CD4-positive, alpha-beta T cell treated with Interleukin-17A for 1 hour (primary cell): ENCODE data around the gene GOLGA8H.
A peak's percentile ranks its signal among the peaks of the same experiment; 100 is the strongest.
"Not testable (repeated sequence)": the region's sequence is repeated elsewhere in the genome, so short reads cannot be mapped to it uniquely, and the experiment has no call there.

Experiments used
- DNase-seq: peaks from one replicate; pipeline ENCODE4 v3.0.0-alpha.2; 2020

The GOLGA8H gene, protein sequence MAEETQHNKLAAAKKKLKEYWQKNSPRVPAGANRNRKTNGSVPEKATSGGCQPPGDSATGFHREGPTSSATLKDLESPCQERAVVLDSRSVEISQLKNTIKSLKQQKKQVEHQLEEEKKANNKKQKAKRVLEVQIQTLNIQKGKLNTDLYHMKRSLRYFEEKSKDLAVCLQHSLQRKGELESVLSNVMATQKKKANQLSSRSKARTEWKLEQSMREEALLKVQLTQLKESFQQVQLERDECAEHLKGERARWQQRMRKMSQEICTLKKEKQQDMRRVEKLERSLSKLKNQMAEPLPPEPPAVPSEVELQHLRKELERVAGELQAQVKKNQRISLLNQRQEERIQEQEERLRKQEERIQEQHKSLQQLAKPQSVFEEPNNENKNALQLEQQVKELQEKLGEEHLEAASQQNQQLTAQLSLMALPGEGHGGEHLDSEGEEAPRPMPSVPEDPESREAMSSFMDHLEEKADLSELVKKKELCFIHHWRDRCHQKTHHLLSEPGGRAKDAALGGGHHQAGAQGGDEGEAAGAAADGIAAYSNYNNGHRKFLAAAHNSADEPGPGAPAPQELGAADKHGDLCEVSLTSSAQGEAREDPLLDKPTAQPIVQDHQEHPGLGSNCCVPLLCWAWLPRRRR

GRCh38 chr15:30603796-30604195 is at the start of gene GOLGA8H:
TSS of gene GOLGA8H (plus strand) at chr15:30604028. CDS start at chr15:30604126, 98 bp downstream.
- DNase-seq = not testable (repeated sequence)

DNA sequence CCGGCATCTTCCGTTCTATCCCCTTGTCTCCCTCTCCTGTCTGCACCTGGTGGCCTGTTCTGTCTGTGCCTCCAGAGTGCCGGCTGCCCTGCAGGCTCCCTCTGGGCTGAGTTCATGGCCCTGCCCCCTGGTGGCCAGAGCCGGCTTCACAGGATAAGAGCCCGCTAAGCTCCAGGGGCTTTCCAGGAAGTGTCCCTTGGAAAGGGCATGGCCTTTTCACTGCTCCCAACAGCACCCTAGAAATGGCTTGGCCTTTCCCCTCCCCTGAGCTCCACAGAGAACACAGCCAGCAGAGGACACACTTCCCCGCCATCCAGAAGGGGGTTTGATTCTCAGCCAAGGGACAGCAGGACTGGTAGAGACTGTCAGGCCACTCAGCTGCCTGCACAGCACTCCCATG is 36.9 kb upstream of the GOLGA8H start:
- DNase-seq = peak; percentile 0

DNA sequence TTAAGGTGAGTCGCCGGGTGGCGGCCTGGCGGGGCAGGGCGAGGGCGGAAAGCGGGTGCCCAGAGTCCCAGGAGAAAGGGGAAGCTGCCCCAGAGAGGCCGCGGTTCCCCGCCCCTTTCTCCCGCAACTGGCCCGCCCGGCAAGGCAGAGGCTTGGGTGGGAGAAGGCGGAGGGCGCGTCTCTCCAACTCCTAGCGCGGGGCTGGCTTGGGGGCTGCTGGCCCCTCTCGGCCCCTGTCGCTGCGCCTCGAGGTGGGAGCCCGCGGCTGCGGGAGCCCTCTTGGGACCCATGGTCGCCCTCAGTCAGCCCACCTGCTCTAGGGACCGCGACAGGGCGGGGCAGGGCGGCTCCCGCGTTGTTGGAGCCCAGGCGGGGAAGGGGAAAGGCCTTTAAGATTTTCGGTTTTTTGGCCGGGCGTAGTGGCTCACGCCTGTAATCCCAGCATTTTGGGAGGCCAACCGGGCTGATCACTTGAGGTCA is 30.8 kb upstream of the GOLGA8H start:
- not testable (repeated sequence) for DNase-seq

GRCh38 chr15:30579394-30579970 is 24.3 kb upstream of the GOLGA8H start:
- DNase-seq = not testable (repeated sequence)

DNA sequence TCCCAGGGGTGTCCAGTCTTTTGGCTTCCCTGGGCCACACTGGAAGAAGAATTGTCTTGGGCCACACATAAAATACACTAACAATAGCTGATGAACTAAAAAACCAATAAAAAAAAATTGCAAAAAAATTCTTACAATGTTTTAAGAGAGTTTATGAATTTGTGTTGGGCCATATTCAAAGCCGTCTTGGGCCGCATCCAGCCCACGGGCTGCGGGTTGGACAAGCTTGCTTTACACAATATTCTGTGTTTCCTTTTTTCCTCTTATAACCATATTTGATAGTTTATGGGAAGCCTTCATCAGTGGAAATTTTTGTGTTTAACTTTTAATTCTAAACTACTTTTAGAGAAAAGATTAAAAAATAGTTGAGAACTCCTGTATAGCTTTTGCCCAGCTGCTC is 23.1 kb upstream of the GOLGA8H start:
- not testable (repeated sequence) for DNase-seq

DNA sequence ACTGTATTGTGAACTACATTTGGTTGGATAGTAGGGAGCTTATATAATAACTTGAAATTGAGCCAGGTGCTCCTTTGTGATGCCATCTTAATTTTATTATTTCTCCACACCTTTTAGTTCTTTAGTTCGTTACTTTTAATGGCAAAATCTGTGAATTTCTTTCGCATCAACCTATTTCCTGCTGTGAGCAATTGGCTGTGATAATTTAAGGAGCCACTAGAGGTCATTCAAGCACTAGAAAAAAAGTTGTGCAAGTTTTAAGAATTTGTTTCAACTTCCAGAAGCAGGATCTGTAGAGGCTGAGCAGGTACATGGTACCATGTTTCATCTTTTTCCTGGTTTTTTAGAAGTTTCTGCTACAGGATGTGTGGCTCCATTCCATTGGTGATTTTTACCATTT is 4.9 kb upstream of the GOLGA8H start:
- DNase-seq = peak; percentile 21

GRCh38 chr15:30612271-30612670 is 8.4 kb downstream of the GOLGA8H start:
- DNase-seq = not testable (repeated sequence)

- DNase-seq = peak; percentile 31
Measured at GRCh38 chr15:30621342-30621741, 17.5 kb downstream of the GOLGA8H start.

GRCh38 chr15:30625436-30626193 is 21.8 kb downstream of the GOLGA8H start, which contains the start of gene ARHGAP11B:
TSS of gene ARHGAP11B (plus strand) at chr15:30626128.
- DNase-seq = peak; percentile 97

- DNase-seq = not testable (repeated sequence)
Measured at GRCh38 chr15:30626194-30626565, 22.4 kb downstream of the GOLGA8H start.

DNA sequence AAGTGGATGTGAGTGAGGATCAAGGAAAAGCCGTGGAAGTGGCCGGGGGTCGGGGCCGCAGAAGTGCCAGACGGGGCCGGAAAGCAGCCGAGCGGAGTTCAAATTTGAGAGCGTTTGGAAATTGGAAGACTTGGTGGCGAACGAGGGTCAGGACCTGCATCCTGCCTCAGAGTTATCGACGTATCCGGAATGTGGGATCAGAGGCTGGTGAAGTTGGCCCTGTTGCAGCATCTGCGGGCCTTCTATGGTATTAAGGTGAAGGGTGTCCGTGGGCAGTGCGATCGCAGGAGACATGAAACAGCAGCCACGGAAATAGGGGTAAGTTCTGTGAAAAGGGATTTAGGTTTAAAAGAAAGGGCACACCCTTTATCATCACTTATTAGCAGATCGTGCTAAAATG is 22.8 kb downstream of the GOLGA8H start:
- not testable (repeated sequence) for DNase-seq

DNA sequence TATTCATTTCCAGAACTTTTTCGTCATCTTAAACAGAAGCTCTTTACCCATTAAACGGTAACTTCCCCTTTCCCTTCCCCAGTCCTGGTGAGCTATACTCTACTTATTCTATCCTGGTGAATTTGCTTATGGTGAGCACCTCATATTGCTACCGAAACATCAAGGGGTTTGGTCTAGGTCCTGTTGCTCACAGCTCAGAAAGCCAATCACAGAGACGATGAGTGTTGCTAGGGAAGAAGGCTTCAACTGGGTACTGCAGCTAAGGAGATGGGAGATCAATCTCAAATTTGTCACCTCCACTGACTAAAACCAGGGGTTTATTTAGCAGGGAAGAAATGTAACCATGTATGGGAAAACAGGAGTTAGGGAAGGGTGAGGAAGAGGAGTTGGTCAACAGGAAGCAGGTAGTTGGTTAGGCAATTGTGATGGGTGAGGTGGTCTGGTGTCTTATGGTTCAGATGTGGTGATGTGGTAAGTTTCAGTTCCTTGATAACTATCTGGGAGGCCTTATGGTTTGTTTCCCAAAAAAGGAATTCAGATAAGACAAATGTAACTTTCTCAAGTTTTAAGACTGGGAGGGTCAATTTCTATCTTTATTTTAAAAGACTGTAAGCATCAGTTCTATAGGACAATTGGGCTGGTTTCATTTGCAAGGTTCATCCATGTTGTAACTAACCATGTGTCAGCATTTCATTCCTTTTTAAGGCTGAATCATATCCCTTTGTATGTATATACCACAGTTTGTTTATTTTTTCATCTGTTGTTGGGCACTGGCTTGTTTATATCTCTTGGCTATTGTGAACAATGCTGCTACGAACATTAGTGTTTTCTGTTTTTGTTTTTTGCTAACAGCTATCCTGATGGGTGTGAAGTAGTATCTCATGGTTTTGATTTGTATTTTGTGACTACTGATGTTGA is 46.4 kb downstream of the GOLGA8H start:
- DNase-seq = no peak

DNA sequence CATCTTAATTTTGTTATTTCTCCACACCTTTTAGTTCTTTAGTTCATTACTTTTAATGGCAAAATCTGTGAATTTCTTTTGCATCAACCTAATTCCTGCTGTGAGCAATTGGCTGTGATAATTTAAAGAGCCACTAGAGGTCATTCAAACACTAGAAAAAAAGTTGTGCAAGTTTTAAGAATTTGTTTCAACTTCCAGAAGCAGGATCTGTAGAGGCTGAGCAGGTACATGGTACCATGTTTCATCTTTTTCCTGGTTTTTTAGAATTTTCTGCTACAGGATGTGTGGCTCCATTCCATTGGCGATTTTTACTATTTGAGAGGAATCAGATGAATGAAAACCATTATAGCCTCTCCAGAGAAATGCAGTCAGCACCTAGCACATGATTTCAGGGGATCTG is 57.3 kb downstream of the GOLGA8H start:
- peak; percentile 38 for DNase-seq
